SK-N-SH treated with all-trans-retinoic acid at 6 μM for 48 hours (cell line): ENCODE data around the gene MIA3.

Experiments used
- ARNTL ChIP-seq: fragments of 450-650 bp; formaldehyde crosslinking; IDR thresholded peaks from 2 replicates; pipeline ENCODE4 v1.5.0; 2020; ENCODE audit warnings: low read depth, mild to moderate bottlenecking, moderate library complexity, borderline replicate concordance
- ESRRG ChIP-seq: fragments of 250-450 bp; sonication (Bioruptor Pico); IDR thresholded peaks from 2 replicates; pipeline ENCODE4 v1.6.1; 2021; ENCODE audit warnings: mild to moderate bottlenecking
- PATZ1 ChIP-seq: fragments of 250-450 bp; sonication (Bioruptor Pico); IDR thresholded peaks from 2 replicates; pipeline ENCODE4 v1.8.0; 2020; ENCODE audit warnings: mild to moderate bottlenecking, moderate library complexity, borderline replicate concordance
- POU6F1 ChIP-seq: fragments of 250-450 bp; sonication (Bioruptor Pico); IDR thresholded peaks from 2 replicates; pipeline ENCODE4 v1.8.0; 2021; ENCODE audit warnings: low read depth, mild to moderate bottlenecking, moderate library complexity, borderline replicate concordance
- PPARA ChIP-seq: fragments of 250-450 bp; sonication (Bioruptor Pico); IDR thresholded peaks from 2 replicates; pipeline ENCODE4 v1.5.0; 2020; ENCODE audit warnings: mild to moderate bottlenecking, borderline replicate concordance
- TSHZ2 ChIP-seq: fragments of 250-450 bp; sonication (Bioruptor Pico); IDR thresholded peaks from 2 replicates; pipeline ENCODE4 v1.5.0; 2020; ENCODE audit warnings: mild to moderate bottlenecking, moderate library complexity
- ZFP3 ChIP-seq: fragments of 250-450 bp; sonication (Bioruptor Pico); IDR thresholded peaks from 2 replicates; pipeline ENCODE4 v1.5.0; 2020; ENCODE audit warnings: mild to moderate bottlenecking, moderate library complexity
- ZNF70 ChIP-seq: fragments of 450-650 bp; formaldehyde crosslinking; IDR thresholded peaks from 2 replicates; pipeline ENCODE4 v1.5.0; 2020; ENCODE audit warnings: mild to moderate bottlenecking, moderate library complexity

GRCh38 chr1:222589462-222590302, 28.2 kb upstream of the MIA3 start, which contains the start of gene TAF1A:
- TF ChIP-seq ZFP3 (CRISPR knock-in tag) (no peak), PATZ1 (CRISPR knock-in tag) (no peak), TSHZ2 (CRISPR knock-in tag) (no peak), ARNTL (CRISPR knock-in tag) (no peak), POU6F1 (CRISPR knock-in tag) (no peak), PPARA (CRISPR knock-in tag) (no peak), ESRRG (CRISPR knock-in tag) (no peak), ZNF70 (CRISPR knock-in tag) (no peak)
